Upper lobe of right lung (tissue), 1 donor: Measurements from ENCODE around the gene KIF21B. TPM values are rescaled to one million over a fixed set of nuclear protein-coding genes. Genes with fewer than 3 reads are reported as not detected.
A peak's percentile ranks its signal among the peaks of the same experiment; 100 is the strongest.

Source experiments
- ATAC-seq: fragments of 200-7000 bp; cut with Tn5 transposase; one replicate; pipeline ENCODE4 v1.9.1; 2020; ENCODE audit warnings: mild to moderate bottlenecking, moderate library complexity
- DNase-seq: peaks from one replicate; pipeline ENCODE4 v3.0.0-alpha.2; 2020
- H3K27ac ChIP-seq: fragments of 200-600 bp; one replicate; pipeline ENCODE4 v1.8.0; 2022
- H3K27me3 ChIP-seq: fragments of 200-600 bp; one replicate; pipeline ENCODE4 v1.8.0; 2022; ENCODE audit warnings: mild to moderate bottlenecking
- H3K36me3 ChIP-seq: fragments of 200-600 bp; one replicate; pipeline ENCODE4 v1.8.0; 2022
- H3K4me1 ChIP-seq: fragments of 200-600 bp; one replicate; pipeline ENCODE4 v1.8.0; 2022
- H3K4me3 ChIP-seq: fragments of 200-600 bp; one replicate; pipeline ENCODE4 v1.8.0; 2022; ENCODE audit warnings: mild to moderate bottlenecking
- H3K9me3 ChIP-seq: fragments of 200-600 bp; one replicate; pipeline ENCODE4 v1.8.0; 2022
- CTCF ChIP-seq: fragments of 200-600 bp; IDR thresholded peaks from one replicate; pipeline ENCODE4 v1.8.0; 2022; ENCODE audit warnings: antibody characterized with exemption
- intact Hi-C: fragments of 100-400 bp; cut with DNase I; formaldehyde crosslinking; loops from one replicate; pipeline ENCODE4 v1.11.0; 2022
- total RNA-seq: library from RNA; stranded (reverse); fragmentation: NEBNext Ultra II Directional; extraction: Animal tissue kit (Norgen Biotek cat#: 25700); gene quantifications from one replicate; pipeline ENCODE4 v1.2.1, GENCODE V29; 2021
- donor health status: DM: no; HTN: yes; CAD: no; lungs with severe emphysema.

The KIF21B gene
- total RNA-seq, 1 donor from 2014 or later = 5.7 TPM

GRCh38 chr1:201008666-201009360 is 14.7 kb downstream of the KIF21B start:
- Histone ChIP-seq H3K36me3 (no peaks in the 10 kb centered on the region), H3K27ac (no peak overlapping the region), H3K4me1 (peaks cover 11% of the 10 kb centered on the region), H3K4me3 (no peak overlapping the region), H3K9me3 (no peaks in the 10 kb centered on the region), H3K27me3 (no peaks in the 10 kb centered on the region)
- DNase-seq (no peak), ATAC-seq (no peak)
- TF ChIP-seq CTCF = no peak
- intact Hi-C loops = no loop called here

GRCh38 chr1:201007481-201007880 is 16.0 kb downstream of the KIF21B start:
- intact Hi-C loops = no loop called here
- ATAC-seq = no peak
- H3K9me3 ChIP-seq = no peaks in the 10 kb centered on the region
- H3K4me3 ChIP-seq = no peak overlapping the region
- no peaks in the 10 kb centered on the region for H3K27me3 ChIP-seq
- no peaks in the 10 kb centered on the region for H3K4me1 ChIP-seq
- no peak for TF ChIP-seq CTCF
- DNase-seq = no peak
- H3K36me3 ChIP-seq = no peaks in the 10 kb centered on the region
- H3K27ac ChIP-seq = no peak overlapping the region

GRCh38 chr1:201006450-201006849 is 17.1 kb downstream of the KIF21B start:
- Histone ChIP-seq H3K9me3 (no peaks in the 10 kb centered on the region), H3K27ac (no peak overlapping the region), H3K36me3 (peaks cover 5% of the 10 kb centered on the region), H3K27me3 (no peaks in the 10 kb centered on the region), H3K4me3 (no peak overlapping the region), H3K4me1 (no peaks in the 10 kb centered on the region)
- DNase-seq (no peak), ATAC-seq (peak; percentile 16)
- TF ChIP-seq CTCF = no peak
- intact Hi-C loops = no loop called here

GRCh38 chr1:201004732-201005131 is 18.8 kb downstream of the KIF21B start:
- Histone ChIP-seq H3K4me1 (no peaks in the 10 kb centered on the region), H3K27ac (no peak overlapping the region), H3K4me3 (no peak overlapping the region), H3K27me3 (no peaks in the 10 kb centered on the region), H3K36me3 (peaks cover 5% of the 10 kb centered on the region), H3K9me3 (no peaks in the 10 kb centered on the region)
- ATAC-seq (no peak), DNase-seq (no peak)
- no peak for TF ChIP-seq CTCF
- intact Hi-C loops = no loop called here

- peaks cover 5% of the 10 kb centered on the region for H3K36me3 ChIP-seq
- DNase-seq = no peak
- no peak for ATAC-seq
- H3K9me3 ChIP-seq = no peaks in the 10 kb centered on the region
- H3K4me3 ChIP-seq = no peak overlapping the region
- no peak overlapping the region for H3K27ac ChIP-seq
- no peak for TF ChIP-seq CTCF
- no peaks in the 10 kb centered on the region for H3K27me3 ChIP-seq
- intact Hi-C loops = no loop called here
- no peaks in the 10 kb centered on the region for H3K4me1 ChIP-seq
Observed at GRCh38 chr1:201004154-201004553, 19.4 kb downstream of the KIF21B start.

GRCh38 chr1:201002510-201002909 is 21.0 kb downstream of the KIF21B start:
- no peak for ATAC-seq
- peaks cover 5% of the 10 kb centered on the region for H3K36me3 ChIP-seq
- intact Hi-C loops = no loop called here
- no peak overlapping the region for H3K27ac ChIP-seq
- H3K4me3 ChIP-seq = no peak overlapping the region
- no peaks in the 10 kb centered on the region for H3K9me3 ChIP-seq
- TF ChIP-seq CTCF = no peak
- DNase-seq = no peak
- H3K27me3 ChIP-seq = no peaks in the 10 kb centered on the region
- H3K4me1 ChIP-seq = no peaks in the 10 kb centered on the region
